SW480 (cell line): ENCODE data around the gene SMYD1.
"Not testable (repeated sequence)": the region's sequence is repeated elsewhere in the genome, so short reads cannot be mapped to it uniquely, and the experiment has no call there.

Experiments
- DNase-seq: peaks from one replicate; pipeline ENCODE4 v3.0.0-alpha.2; 2016; ENCODE audit warnings: low spot score

The SMYD1 gene

GRCh38 chr2:88067598-88067997 is at the start of gene SMYD1:
Gene SMYD1, plus strand, starts transcription at chr2:88067825. Its CDS starts 40 bp downstream, at chr2:88067865.
- no peak for DNase-seq

- DNase-seq = not testable (repeated sequence)
These were observed 49.4 kb upstream of the SMYD1 start for GRCh38 chr2:88018077-88018805.

GRCh38 chr2:88018909-88019308 is 48.7 kb upstream of the SMYD1 start:
- DNase-seq = no peak

- DNase-seq = no peak
These were observed 47.6 kb upstream of the SMYD1 start for GRCh38 chr2:88019985-88020384.

- no peak for DNase-seq
These were observed 45.0 kb upstream of the SMYD1 start for GRCh38 chr2:88022669-88022921.

- DNase-seq = no peak
These were observed 43.1 kb upstream of the SMYD1 start for GRCh38 chr2:88024509-88024908.

GRCh38 chr2:88027697-88028389 is 39.8 kb upstream of the SMYD1 start:
- no peak for DNase-seq

GRCh38 chr2:88028931-88029330 is 38.7 kb upstream of the SMYD1 start:
- DNase-seq = no peak

- no peak for DNase-seq
These were observed 35.4 kb upstream of the SMYD1 start for GRCh38 chr2:88032070-88032702.

GRCh38 chr2:88036182-88036581 is 31.4 kb upstream of the SMYD1 start:
- DNase-seq = no peak

- DNase-seq = no peak
These were observed 31.0 kb upstream of the SMYD1 start for GRCh38 chr2:88036606-88037005.

- DNase-seq = peak; percentile 16
These were observed 29.1 kb upstream of the SMYD1 start for GRCh38 chr2:88038263-88039105.

- DNase-seq = no peak
These were observed 25.1 kb upstream of the SMYD1 start for GRCh38 chr2:88042476-88042875.

GRCh38 chr2:88045561-88045960 is 22.1 kb upstream of the SMYD1 start:
- DNase-seq = not testable (repeated sequence)

- no peak for DNase-seq
These were observed 19.1 kb upstream of the SMYD1 start for GRCh38 chr2:88048541-88048940.

- no peak for DNase-seq
These were observed 18.0 kb upstream of the SMYD1 start for GRCh38 chr2:88049622-88050021.

GRCh38 chr2:88051792-88052191 is 15.8 kb upstream of the SMYD1 start:
- DNase-seq = no peak

- DNase-seq = no peak
These were observed 14.3 kb upstream of the SMYD1 start for GRCh38 chr2:88053296-88053695.

GRCh38 chr2:88053934-88054781 is 13.5 kb upstream of the SMYD1 start:
- no peak for DNase-seq

GRCh38 chr2:88054782-88055370 is 12.7 kb upstream of the SMYD1 start:
- peak; percentile 39 for DNase-seq
